Activated naive CD4-positive, alpha-beta T cell treated with Interleukin-2 at 50 U/mL for 16 hours (primary cell): ENCODE results near the gene MYEOV.

Source experiments
- DNase-seq: peaks from one replicate; pipeline ENCODE4 v3.0.0-alpha.2; 2020

Gene MYEOV

GRCh38 chr11:69293819-69294505 lies at the start of gene MYEOV:
TSS of gene MYEOV (plus strand) at chr11:69294155. CDS start at chr11:69295355, 1,200 bp downstream.
- peak; percentile 38 for DNase-seq

DNA sequence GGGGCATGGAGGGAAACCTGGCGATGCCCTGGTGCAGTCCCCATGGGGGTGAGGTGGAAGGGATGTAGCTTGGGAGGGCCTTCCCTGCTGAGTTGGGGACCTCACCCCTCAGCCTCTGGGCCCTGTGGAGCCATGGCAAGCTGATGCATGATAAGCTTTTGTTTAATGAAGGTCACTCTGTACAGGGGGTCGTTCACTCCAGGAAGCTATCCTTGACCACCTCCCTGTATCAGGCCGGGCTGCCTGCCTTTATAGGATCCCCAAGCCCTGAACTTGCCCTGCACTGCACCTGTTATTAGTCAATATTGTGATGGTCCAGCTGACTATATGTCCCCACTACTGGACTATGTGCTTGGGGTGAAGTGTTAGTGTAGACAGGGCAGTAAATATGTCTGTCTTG lies 49.7 kb upstream of the MYEOV start:
- no peak for DNase-seq

DNA sequence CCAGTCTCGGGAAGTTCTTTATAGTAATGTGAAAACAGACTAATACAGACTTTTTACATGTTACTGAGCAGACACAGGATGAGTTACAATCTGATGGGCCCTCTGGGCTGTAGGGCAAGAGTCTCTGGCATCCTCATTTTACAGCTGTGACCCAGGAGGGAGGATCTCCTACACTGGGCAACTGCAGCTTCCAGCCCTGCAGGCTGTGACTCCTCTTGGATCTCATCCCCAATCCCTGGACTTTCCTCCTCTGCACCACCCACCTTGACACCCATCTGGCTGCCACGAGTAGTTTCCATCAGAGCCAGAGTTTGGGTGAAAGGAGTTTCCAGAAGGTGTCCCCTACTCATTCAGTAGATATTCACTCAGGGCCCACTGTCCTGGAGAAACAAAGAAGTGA lies 48.9 kb upstream of the MYEOV start:
- DNase-seq, result no peak

- DNase-seq, result no peak
Measured at GRCh38 chr11:69245491-69246345, 48.2 kb upstream of the MYEOV start.

DNA sequence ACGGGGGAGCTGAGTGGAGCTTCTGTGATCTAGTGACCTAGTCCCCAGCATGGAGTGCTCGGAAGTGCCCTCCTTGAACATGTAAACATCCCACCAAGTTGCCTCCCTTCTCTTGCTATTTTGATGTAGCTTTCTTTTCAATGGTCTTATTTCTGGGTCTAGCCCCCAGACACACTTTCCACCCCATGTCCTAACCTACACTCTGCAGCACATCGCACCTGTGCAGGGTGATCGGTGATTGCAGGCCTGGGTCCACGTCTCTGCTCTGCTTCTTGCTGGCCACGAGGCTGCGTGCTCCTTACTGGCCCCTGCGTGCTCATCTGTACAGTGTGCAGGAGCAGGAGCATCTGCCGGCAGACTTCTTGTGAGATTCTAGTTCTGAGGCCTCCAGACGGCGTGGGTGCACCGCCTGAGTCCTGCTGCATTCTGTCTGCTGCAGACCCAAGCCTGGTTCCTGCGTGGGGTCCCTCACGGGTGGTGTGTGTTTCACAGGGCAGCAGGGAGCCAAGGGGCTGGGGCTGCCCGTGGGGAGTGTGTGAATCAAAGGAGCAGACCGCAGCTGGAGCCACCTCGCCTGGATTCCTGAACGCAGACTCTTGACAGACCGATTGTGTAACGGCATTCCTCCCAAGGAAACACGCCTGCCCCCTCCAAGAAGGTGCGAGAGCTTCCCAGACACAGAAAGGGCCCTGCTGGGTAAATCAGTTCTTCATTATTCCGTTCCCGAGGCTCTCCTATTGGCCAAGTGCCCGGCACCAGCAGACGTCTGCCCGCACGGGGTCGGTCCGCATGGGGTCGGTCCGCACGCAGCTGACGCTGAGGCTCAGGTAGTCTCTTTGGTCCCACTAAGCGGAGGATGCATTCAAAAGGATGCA lies 44.4 kb upstream of the MYEOV start:
- no peak for DNase-seq

DNA sequence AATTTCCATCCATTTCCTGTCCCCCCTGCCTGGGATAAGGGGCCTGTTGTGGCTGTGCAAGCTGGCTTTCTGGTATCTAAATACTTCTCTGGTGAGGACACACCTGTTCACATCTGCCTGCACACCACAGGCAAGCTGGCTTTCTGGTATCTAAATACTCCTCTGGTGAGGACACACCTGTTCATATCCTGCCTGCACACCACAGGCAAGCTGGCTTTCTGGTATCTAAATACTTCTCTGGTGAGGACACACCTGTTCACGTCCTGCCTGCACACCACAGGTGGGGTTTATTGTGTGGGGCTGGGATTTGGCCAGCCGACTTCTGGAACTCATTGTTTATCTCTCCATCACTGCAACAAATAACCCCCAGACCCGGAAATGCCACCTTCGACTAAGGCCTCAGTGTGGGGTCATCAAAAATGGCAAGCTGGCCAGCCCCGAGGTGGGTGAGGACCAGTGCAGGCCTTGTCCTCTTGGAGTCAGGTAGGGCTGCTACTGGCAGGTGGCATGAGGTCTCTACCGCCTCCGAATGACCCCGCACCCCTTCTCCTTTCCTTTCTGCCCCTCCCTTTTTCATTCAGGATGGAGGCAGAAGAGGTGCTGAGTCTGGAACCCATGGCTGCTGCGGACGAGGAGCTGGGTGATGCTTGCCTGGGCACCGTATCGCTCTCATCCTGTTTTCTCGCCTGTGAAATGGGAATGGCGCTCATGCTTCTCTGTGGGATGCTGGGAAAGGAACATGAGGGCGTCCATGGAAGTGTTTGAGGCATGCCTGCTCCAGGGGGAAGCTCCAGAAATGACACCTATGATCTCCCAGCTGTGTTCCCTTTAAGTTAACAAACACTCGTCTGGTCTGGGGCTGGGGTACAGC lies 43.5 kb upstream of the MYEOV start:
- no peak for DNase-seq

DNA sequence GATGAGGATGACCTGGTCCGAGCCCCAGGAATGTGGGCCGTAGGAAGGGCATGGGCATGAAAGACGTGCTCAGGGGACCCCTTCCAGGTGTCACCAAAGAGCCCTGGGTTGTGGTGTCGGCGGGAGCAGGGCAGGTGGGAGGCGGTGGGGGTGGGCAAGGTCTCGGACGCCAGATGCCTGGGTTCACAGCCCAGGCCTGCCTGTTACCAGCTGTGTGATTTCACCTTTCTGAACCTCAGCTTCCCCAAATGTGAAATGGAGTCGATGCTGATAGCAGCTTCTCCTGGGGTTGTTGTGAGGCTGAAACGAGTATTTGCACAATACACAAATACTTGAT lies 42.9 kb upstream of the MYEOV start:
- no peak for DNase-seq

GRCh38 chr11:69251639-69252489 lies 42.1 kb upstream of the MYEOV start:
- no peak for DNase-seq

DNA sequence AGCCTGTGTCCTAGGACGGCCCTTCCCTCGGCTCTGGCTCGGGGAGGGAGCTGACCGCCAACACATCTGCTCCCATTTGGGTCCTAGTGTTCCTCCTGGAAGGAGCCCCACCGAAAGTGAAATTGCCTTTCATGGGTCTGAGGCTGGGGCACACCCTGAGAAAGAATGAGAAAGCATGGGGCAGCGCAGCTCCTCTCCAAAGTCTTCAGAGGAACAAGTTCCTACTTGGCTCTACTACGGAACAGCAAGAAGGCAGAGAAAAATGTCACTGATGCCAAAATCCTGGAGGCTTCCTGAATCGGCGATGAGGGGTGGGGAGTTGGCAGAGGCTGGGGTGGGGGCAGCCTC lies 41.5 kb upstream of the MYEOV start:
- no peak for DNase-seq

GRCh38 chr11:69253028-69253427 lies 40.9 kb upstream of the MYEOV start:
- DNase-seq, result no peak

DNA sequence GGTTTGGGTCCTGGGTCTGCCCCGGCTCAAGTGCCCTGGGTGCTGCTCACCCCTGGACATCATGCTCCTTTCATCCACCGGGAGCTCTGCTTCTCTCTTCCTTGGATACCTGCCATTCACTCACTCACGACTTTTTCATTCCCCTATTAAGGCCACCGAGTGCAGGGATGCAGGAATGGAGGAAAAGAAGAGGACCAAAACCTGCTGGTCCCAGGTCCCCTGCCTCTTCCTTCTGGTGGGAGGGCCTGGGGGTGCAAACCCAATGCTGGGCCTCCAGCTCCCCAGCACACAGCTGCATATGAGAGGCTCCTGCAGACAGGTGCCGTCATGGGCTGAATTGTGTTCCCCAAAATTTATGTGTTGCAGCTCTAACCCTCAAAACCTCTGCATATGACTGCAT lies 36.8 kb upstream of the MYEOV start:
- no peak for DNase-seq

- DNase-seq, result no peak
Measured at GRCh38 chr11:69257838-69258658, 35.9 kb upstream of the MYEOV start.

DNA sequence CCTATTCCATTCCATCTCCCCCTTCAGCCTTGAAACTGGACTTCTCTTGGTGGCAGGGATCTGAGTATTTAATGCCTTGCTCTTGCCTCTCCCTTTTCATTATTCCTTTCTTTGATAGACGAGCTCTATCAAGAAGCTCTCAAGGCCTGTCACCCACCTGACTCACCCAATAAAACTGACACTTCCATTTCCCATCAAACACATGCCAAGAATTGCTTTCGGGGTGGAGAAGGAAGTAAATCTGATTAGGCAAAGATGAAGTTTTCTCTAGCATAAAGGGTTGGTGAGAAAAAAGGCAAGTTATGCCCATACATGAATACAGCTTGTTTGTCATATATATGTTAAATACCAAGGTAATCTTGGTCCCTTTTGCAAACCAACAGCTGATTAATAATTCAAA lies 34.9 kb upstream of the MYEOV start:
- no peak for DNase-seq

DNA sequence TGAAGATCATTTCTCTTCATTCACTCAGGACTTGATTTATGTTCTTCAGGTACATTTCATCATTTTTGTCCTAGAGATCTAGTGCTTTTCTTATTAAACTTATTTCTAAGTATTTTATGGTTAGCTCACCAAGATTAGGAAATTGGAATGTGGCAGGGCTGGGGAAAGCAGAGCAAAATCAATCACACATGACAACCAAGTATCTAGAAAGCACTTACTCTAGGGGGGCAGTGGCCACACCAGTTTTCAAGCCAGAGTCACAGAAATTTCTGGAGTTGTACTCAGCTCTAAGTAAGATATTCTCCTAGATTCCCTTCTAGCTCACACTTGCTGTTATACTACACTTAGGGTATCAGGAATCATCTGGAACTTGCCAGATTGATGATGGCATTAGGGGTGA lies 33.3 kb upstream of the MYEOV start:
- no peak for DNase-seq

GRCh38 chr11:69261116-69261515 lies 32.8 kb upstream of the MYEOV start:
- no peak for DNase-seq

DNA sequence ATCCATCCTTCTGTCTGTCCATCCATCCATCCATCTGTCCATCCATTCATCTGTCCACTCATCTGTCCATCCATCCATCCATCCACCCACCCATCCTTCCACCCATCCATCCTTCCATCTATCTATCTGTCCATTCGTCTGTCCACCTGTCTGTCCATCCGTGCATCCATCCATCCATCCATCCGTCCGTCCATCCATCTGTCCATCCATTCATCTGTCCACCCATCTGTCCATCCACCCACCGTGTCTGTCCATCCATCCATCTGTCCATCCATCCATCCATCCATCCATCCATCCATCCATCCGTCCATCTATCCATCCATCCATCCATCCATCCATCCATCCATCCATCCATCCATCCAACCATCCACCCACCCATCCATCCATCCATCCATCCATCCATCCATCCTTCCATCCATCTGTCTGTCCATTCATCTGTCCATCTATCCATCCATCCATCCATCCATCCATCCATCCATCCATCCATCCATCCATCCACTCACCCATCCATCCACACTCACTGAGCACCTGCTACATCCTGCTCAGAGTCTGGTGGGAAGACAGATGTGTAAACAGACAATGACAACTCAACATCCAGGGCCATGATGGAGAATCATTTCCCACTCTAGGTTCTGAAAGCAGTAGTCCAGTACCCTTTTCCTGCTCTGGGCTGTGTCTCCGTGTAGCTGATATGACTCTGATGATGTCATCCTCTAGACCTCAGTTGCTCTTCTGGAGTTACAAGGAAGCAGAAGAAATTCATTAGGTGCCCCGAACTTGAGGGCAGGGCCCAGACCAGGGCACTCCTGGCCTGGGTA lies 30.8 kb upstream of the MYEOV start:
- no peak for DNase-seq

- no peak for DNase-seq
Measured at GRCh38 chr11:69263736-69264052, 30.3 kb upstream of the MYEOV start.

- no peak for DNase-seq
Measured at GRCh38 chr11:69264486-69264885, 29.5 kb upstream of the MYEOV start.

- DNase-seq, result no peak
Measured at GRCh38 chr11:69265210-69265609, 28.7 kb upstream of the MYEOV start.

DNA sequence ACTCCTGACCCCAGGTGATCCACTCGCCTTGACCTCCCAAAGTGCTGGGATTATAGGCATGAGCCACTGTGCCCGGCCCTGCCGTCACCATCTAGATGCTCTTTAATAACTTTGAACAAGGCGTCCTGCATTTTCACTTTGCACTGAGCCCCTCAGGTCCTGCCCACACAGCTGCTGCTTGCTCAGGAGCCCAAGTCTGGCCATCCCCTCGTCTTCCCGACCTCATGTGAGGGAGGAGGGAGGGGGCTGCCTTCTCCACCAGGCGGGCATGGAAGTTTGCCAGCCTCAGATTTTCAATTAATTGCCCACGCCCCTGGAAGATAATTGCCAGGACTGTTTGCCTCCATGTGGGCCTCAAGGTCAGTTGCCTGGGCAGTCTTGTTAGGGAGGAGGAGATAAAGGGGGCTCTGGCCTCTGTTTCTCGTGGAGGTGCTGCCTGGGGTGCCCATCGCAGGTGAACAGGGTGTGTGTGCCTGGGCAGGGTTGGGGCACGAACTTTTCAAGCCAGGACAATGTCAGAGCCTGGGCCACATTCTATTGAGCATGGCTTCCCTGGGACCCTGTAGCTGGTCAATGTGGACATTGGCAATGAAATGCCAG lies 27.9 kb upstream of the MYEOV start:
- no peak for DNase-seq
